Measurements from ENCODE around the gene COL18A1.
"Not testable (repeated sequence)": the region's sequence is repeated elsewhere in the genome, so short reads cannot be mapped to it uniquely, and the experiment has no call there.

The COL18A1 gene

DNA sequence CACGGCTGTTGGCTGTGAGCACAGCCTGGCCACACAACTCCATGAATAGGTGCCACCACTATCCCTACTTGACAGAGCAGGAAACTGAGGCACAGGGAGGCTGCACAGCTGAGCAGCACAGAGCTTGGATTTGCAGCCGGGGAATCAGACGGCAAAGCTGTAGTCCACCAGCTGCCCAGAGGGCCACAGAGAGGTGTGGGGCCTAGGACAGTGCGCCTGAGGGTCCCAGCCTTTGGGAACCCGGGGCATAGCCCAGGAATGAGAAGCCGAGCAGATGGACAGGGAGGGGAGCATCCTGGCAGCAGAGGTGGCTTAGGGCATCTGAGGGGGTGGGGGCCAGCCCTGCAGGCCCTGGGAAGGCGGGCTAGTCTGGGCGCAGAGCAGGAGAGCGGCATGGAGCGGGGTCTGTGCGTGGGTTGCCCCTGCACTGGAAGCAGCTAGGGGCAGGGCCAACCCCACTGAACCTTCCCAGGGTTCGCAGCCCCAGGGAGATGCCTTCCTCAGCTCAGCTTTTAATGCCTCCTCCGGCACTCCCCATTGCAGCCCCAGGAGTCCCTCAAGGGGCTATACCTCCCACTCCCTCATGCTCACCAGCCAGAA, 46.2 kb upstream of the COL18A1 start:
- no peak for DNase-seq (ENCODE audit: extremely low read depth, low read depth)
- TF ChIP-seq CTCF (IDR thresholded peaks at IDR 0.05; ENCODE audit: low read depth, low read length), result no peak

DNA sequence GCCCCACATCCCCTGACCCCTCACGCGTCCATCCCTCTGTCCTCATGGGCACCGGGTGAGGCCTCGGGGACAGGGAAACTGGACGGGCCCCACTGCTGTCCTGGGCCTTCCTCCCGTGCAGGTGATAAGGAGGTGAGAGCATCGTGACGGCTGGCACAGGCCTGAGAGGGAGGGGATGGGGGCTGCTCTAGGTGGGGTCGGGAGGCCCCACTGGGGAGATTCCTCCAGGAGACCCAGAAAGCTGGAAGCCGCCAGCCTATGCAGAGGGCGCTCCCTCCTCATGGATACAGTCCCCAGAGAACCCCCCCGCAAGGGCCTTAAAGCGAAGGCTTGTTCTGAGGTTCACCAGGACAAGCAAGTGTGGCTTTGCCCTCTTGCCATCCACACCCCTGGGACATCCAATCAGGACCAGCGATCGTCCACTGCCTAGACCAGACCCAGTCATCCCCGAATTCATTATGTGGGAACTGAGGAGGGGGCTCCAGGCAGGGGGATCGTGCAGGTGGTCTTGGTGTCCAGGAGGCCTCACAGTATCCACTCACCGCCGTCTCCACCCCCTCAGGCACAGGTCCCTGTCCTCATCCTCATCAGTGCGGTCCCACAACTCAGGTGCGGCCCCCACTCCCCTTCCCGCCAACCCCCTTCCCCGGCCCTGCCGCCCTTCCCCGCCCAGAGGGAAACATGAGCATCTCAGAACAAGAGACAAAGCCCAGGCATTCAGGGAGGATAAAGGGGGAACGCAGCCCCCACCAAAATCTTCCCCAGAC, 45.3 kb upstream of the COL18A1 start:
- DNase-seq (ENCODE audit: extremely low read depth, low read depth), result no peak
- TF ChIP-seq CTCF (IDR thresholded peaks at IDR 0.05; ENCODE audit: low read depth, low read length), result no peak

DNA sequence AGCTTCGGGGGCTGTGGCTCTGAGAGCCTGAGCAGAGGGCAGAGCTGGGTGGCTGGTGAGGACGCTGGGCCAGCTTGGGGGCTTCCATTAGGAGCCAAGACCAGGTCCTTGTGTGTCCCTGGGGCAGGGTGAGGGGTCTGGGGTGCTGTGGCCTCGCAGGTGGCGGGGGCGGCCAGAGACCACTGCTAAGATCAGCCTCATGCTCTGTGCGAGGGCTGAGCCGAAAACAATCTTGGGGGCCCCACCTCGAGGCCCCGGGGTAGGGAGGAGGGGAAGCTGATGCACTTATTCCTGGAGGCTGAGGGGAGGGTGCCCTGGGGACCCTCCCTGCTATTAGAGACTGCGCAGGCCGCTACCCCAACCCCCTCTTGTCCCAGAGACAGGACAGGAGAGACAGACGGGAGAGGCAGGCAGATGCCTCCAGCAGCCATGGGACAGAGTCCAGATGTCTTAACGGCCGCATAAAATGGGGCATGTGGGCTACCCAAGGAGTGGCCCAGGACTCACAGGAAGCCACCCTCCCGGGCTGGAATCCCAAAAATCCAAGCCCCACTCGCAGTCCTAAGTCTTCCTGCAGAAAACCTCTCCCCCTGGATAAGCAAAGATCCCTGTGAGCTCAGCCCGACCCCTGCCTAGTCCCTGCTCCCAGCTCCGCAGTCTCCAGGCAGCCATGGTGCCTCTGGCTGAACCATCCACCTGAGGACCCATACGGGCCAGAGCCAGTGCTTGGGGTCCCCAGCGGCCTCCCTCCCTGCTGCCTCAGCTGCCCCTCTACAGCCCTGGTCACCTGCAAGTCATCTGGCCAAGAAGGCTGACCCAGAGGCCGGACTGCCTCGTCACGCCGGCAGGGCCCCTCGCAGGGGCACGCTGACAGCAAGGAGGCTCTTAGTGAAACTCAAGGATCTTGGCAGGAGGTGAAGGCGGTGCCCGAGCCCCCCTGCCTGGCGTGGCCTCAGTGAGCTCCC, 43.6 kb upstream of the COL18A1 start:
- no peak for DNase-seq (ENCODE audit: extremely low read depth, low read depth)
- no peak for TF ChIP-seq CTCF (IDR thresholded peaks at IDR 0.05; ENCODE audit: low read depth, low read length)

DNA sequence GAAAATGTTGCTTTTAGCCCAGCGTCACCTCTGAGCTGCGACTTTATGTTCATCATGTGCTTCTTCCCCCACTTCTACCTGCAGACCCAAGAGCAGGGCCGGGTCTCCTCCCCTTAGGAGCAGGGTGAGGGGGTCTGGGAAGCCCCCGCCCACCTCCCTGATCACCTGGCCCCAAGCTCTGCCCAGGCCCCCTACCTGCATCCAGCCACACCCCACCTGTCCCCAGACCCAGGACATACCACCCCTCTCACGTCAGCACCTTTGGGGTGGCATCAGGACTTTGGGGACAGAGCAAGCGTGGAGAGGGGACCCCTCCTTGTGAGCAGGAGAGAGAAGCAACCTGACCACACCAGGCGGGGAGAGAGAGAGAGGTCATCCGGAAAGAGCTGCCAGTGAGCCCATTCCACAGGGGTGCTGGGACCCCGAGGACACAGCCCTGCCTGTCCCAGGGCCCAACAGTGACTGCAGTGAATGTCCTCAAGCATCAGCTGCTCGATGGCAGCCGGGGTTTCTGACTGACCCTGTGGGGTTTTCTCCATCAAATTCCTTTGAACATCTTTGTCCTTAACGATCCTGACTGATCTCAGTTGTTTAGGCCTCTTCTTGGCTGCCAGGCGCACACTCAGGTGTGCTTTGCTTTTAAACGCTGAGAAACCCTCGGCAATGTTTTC, 42.8 kb upstream of the COL18A1 start:
- no peak for TF ChIP-seq CTCF (IDR thresholded peaks at IDR 0.05; ENCODE audit: low read depth, low read length)
- DNase-seq (ENCODE audit: extremely low read depth, low read depth), result no peak

GRCh38 chr21:45362748-45363145, 42.2 kb upstream of the COL18A1 start:
- DNase-seq (ENCODE audit: extremely low read depth, low read depth), result no peak
- no peak for TF ChIP-seq CTCF (IDR thresholded peaks at IDR 0.05; ENCODE audit: low read depth, low read length)

- DNase-seq (ENCODE audit: extremely low read depth, low read depth), result not testable (repeated sequence)
Measured at GRCh38 chr21:45363272-45363671, 41.7 kb upstream of the COL18A1 start.

DNA sequence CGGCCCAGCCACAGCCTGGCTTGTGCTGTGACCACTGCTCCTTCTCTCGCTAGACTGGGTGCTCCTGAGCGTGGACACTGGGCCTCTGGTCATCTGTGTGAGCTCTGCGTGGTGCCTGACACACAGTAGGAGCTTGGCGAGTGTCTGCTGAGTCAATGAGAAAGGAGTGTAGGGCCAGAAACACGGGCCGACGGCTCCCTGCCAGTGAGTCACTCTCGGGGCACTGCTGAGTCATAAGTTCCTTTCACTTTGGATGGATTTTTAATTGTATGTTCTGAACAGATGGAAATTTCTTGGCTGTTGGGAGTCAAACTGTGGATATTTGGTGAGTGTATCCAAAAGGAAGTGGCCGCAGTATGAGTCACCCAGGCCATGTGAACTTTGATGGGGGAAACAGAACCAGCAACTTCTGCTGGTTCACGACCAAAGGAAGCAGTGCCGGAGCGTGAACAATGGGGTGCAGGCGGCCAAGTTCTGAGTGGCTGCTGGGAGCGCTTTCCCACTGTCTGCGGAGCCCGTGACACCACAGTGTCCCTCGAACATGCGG, 41.0 kb upstream of the COL18A1 start:
- DNase-seq (ENCODE audit: extremely low read depth, low read depth), result peak; percentile 93
- TF ChIP-seq CTCF (IDR thresholded peaks at IDR 0.05; ENCODE audit: low read depth, low read length), result no peak
